ENCODE measurements around the gene RFC5. TPM values are rescaled to one million over a fixed set of nuclear protein-coding genes. Genes with fewer than 3 reads are reported as not detected.

Gene RFC5
- total and polyA plus RNA-seq, 2 of the 13 experiments (the other 11 are each of a cell fraction or from before 2014, with no cell fraction given) = 16.8 to 51.4 TPM

DNA sequence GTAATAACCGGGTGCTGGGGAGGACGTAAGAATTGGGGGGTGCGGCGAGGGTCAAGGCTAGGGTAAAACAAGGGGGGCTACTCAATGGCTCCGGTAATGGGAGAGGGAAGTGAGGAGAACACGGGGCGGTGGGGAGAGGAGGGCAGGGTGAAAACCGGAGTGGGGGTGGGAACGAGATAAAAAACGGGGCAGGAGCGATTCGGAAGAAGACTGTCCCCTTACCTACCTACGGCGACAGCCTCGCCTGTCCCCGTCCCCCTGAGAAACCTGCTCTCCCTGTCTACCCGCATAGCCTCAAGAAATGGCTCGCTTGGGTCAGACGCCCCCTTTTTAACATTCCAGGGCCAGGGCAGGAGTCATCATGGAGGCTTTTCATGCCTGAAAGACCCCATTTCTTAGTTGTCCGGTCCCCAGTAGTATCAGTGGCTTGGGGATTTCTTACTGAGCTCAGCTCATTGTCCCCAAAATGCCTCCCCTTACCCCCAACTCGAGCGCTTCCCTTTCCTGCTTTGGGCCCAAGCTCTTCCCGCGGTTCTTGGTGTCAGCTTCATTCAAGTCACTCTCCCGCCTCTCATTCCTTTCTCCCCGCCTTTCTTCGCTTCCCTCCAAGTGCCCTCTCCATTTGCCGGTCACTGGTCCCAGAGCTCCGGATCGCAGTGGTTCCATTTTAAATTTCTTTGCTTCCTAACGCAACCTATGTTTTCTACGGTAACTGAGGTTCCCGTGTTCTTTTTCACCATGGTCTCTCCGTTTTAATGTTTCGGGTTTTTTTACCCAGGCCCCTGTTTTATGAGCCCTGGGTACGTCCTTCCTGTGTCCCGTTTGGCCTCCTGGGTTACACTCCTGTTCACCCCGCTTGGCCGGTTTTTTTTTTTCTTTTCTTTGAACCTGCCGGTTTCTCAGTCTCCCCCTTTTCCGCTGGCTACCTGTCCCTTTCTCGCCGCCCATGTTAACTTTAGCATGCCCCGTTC, 45.7 kb downstream of the RFC5 start (continued):
- TF ChIP-seq, protein P1, sequence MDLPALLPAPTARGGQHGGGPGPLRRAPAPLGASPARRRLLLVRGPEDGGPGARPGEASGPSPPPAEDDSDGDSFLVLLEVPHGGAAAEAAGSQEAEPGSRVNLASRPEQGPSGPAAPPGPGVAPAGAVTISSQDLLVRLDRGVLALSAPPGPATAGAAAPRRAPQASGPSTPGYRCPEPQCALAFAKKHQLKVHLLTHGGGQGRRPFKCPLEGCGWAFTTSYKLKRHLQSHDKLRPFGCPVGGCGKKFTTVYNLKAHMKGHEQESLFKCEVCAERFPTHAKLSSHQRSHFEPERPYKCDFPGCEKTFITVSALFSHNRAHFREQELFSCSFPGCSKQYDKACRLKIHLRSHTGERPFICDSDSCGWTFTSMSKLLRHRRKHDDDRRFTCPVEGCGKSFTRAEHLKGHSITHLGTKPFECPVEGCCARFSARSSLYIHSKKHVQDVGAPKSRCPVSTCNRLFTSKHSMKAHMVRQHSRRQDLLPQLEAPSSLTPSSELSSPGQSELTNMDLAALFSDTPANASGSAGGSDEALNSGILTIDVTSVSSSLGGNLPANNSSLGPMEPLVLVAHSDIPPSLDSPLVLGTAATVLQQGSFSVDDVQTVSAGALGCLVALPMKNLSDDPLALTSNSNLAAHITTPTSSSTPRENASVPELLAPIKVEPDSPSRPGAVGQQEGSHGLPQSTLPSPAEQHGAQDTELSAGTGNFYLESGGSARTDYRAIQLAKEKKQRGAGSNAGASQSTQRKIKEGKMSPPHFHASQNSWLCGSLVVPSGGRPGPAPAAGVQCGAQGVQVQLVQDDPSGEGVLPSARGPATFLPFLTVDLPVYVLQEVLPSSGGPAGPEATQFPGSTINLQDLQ (CRISPR knock-in tag; IDR thresholded peaks at IDR 0.05) = no peak
- TF ChIP-seq HNRNPK (IDR thresholded peaks at IDR 0.05; ENCODE audit: low read depth, low read length, poor library complexity, severe bottlenecking) = peak; percentile 38
- TF ChIP-seq ZBTB10 (CRISPR knock-in tag; IDR thresholded peaks at IDR 0.05; ENCODE audit: borderline replicate concordance) = 0 out of 2 replicates have a peak, but pooled peaks have one; percentile 44
- TF ChIP-seq PPARG (CRISPR knock-in tag; conservative IDR thresholded peaks at IDR 0.05) = no peak
- TF ChIP-seq SALL1 (CRISPR knock-in tag; IDR thresholded peaks at IDR 0.05) = peak; percentile 13; the same call in 1 of the 2 replicates
- TF ChIP-seq KAT8 (CRISPR knock-in tag; IDR thresholded peaks at IDR 0.05) = no peak
- TF ChIP-seq ERF (CRISPR knock-in tag; IDR thresholded peaks at IDR 0.05) = no peak
- no peak for TF ChIP-seq ZNF317 (CRISPR knock-in tag; IDR thresholded peaks at IDR 0.05)
- peak; percentile 36 to 44; a peak in 2 of 4 replicates for TF ChIP-seq POLR2A (IDR thresholded peaks at IDR 0.05; ENCODE audit: insufficient read depth in 1 of 2, low read depth in 2 of 2, low read length in 2 of 2)
- no peak for TF ChIP-seq HMGXB4 (CRISPR knock-in tag; IDR thresholded peaks at IDR 0.05; ENCODE audit: borderline replicate concordance in 1 of 2, low read depth in 1 of 2)
- TF ChIP-seq TARDBP (CRISPR knock-in tag; IDR thresholded peaks at IDR 0.05) = peak; percentile 46; the same call in 1 of the 2 replicates
- TF ChIP-seq PCBP1 (IDR thresholded peaks at IDR 0.05; ENCODE audit: borderline replicate concordance, low read depth, low read length) = no peak
- TF ChIP-seq KDM2A (CRISPR knock-in tag; IDR thresholded peaks at IDR 0.05; ENCODE audit: borderline replicate concordance, low read depth) = peak; percentile 45; the same call in 1 of the 2 replicates
- TF ChIP-seq, protein P2, sequence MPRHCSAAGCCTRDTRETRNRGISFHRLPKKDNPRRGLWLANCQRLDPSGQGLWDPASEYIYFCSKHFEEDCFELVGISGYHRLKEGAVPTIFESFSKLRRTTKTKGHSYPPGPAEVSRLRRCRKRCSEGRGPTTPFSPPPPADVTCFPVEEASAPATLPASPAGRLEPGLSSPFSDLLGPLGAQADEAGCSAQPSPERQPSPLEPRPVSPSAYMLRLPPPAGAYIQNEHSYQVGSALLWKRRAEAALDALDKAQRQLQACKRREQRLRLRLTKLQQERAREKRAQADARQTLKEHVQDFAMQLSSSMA (CRISPR knock-in tag; IDR thresholded peaks at IDR 0.05) = no peak
- TF ChIP-seq ZNF510 (CRISPR knock-in tag; IDR thresholded peaks at IDR 0.05; ENCODE audit: low read depth) = no peak
- 0 out of 2 replicates have a peak, but pooled peaks have one; percentile 26 for TF ChIP-seq PATZ1 (CRISPR knock-in tag; IDR thresholded peaks at IDR 0.05)
- no peak for TF ChIP-seq NCOA2 (CRISPR knock-in tag; IDR thresholded peaks at IDR 0.05)
- TF ChIP-seq RBFOX2 (IDR thresholded peaks at IDR 0.05; ENCODE audit: low read depth, low read length) = peak; percentile 72
